ENCODE data around the gene SEMA3A. TPM values are rescaled to one million over a fixed set of nuclear protein-coding genes. Genes with fewer than 3 reads are reported as not detected.

SEMA3A gene
- total RNA-seq, 1 experiment from 2014 or later: 32.2 TPM

DNA sequence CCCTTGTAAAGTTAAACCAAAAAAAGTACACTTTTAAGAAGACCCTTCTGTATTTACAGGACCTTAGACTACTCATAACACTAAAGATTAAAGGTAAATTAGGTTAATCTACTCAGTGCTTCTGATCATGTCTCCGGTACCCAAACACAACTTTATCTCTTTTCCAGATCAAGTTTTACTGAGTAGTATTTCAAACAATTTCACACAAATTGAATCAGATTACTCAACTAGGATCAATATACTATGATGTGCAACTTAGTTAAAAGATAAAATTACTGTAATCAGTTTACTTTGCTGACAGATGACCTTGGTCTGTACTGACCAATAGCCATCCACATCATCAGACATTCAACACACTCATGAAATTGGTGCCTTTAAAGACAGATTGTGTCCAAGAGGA lies 191.4 kb downstream of the SEMA3A start:
- Mint-ChIP-seq H3K36me3 (peaks cover 15% of the 10 kb centered on the region), H3K4me1 (peaks cover 24% of the 10 kb centered on the region), H3K9me3 (no peaks in the 10 kb centered on the region), H3K4me3 (no peak overlapping the region), H3K27me3 (ENCODE audit: low read depth) (no peaks in the 10 kb centered on the region), H3K27ac (peak overlapping the region; percentile 65)
- DNase-seq (ENCODE audit: low spot score) (no peak), ATAC-seq (no peak)
- TF ChIP-seq ZNF416 (CRISPR knock-in tag; IDR thresholded peaks at IDR 0.05) (no peak), RORB (CRISPR knock-in tag; IDR thresholded peaks at IDR 0.05) (no peak), ZNF138 (CRISPR knock-in tag; conservative IDR thresholded peaks at IDR 0.05) (no peak), CREM (CRISPR knock-in tag; IDR thresholded peaks at IDR 0.05) (no peak), SOX15 (CRISPR knock-in tag; IDR thresholded peaks at IDR 0.05) (no peak), ZNF396 (CRISPR knock-in tag; IDR thresholded peaks at IDR 0.05; ENCODE audit: borderline replicate concordance) (no peak)
- TF ChIP-seq, protein P1, sequence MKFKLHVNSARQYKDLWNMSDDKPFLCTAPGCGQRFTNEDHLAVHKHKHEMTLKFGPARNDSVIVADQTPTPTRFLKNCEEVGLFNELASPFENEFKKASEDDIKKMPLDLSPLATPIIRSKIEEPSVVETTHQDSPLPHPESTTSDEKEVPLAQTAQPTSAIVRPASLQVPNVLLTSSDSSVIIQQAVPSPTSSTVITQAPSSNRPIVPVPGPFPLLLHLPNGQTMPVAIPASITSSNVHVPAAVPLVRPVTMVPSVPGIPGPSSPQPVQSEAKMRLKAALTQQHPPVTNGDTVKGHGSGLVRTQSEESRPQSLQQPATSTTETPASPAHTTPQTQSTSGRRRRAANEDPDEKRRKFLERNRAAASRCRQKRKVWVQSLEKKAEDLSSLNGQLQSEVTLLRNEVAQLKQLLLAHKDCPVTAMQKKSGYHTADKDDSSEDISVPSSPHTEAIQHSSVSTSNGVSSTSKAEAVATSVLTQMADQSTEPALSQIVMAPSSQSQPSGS (CRISPR knock-in tag; IDR thresholded peaks at IDR 0.05; ENCODE audit: borderline replicate concordance, low read depth): no peak
- TF ChIP-seq, protein P2, sequence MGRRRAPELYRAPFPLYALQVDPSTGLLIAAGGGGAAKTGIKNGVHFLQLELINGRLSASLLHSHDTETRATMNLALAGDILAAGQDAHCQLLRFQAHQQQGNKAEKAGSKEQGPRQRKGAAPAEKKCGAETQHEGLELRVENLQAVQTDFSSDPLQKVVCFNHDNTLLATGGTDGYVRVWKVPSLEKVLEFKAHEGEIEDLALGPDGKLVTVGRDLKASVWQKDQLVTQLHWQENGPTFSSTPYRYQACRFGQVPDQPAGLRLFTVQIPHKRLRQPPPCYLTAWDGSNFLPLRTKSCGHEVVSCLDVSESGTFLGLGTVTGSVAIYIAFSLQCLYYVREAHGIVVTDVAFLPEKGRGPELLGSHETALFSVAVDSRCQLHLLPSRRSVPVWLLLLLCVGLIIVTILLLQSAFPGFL (CRISPR knock-in tag; IDR thresholded peaks at IDR 0.05; ENCODE audit: borderline replicate concordance): no peak
- TF ChIP-seq, protein P3, sequence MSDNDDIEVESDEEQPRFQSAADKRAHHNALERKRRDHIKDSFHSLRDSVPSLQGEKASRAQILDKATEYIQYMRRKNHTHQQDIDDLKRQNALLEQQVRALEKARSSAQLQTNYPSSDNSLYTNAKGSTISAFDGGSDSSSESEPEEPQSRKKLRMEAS (CRISPR knock-in tag; IDR thresholded peaks at IDR 0.05): no peak
- TF ChIP-seq, protein P4, sequence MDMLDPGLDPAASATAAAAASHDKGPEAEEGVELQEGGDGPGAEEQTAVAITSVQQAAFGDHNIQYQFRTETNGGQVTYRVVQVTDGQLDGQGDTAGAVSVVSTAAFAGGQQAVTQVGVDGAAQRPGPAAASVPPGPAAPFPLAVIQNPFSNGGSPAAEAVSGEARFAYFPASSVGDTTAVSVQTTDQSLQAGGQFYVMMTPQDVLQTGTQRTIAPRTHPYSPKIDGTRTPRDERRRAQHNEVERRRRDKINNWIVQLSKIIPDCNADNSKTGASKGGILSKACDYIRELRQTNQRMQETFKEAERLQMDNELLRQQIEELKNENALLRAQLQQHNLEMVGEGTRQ (CRISPR knock-in tag; IDR thresholded peaks at IDR 0.05): no peak
- TF ChIP-seq, protein P5, sequence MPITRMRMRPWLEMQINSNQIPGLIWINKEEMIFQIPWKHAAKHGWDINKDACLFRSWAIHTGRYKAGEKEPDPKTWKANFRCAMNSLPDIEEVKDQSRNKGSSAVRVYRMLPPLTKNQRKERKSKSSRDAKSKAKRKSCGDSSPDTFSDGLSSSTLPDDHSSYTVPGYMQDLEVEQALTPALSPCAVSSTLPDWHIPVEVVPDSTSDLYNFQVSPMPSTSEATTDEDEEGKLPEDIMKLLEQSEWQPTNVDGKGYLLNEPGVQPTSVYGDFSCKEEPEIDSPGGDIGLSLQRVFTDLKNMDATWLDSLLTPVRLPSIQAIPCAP (CRISPR knock-in tag; IDR thresholded peaks at IDR 0.05): no peak
- TF ChIP-seq, protein P6, sequence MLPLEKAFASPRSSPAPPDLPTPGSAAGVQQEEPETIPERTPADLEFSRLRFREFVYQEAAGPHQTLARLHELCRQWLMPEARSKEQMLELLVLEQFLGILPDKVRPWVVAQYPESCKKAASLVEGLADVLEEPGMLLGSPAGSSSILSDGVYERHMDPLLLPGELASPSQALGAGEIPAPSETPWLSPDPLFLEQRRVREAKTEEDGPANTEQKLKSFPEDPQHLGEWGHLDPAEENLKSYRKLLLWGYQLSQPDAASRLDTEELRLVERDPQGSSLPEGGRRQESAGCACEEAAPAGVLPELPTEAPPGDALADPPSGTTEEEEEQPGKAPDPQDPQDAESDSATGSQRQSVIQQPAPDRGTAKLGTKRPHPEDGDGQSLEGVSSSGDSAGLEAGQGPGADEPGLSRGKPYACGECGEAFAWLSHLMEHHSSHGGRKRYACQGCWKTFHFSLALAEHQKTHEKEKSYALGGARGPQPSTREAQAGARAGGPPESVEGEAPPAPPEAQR (CRISPR knock-in tag; IDR thresholded peaks at IDR 0.05): no peak
- TF ChIP-seq, protein P7, sequence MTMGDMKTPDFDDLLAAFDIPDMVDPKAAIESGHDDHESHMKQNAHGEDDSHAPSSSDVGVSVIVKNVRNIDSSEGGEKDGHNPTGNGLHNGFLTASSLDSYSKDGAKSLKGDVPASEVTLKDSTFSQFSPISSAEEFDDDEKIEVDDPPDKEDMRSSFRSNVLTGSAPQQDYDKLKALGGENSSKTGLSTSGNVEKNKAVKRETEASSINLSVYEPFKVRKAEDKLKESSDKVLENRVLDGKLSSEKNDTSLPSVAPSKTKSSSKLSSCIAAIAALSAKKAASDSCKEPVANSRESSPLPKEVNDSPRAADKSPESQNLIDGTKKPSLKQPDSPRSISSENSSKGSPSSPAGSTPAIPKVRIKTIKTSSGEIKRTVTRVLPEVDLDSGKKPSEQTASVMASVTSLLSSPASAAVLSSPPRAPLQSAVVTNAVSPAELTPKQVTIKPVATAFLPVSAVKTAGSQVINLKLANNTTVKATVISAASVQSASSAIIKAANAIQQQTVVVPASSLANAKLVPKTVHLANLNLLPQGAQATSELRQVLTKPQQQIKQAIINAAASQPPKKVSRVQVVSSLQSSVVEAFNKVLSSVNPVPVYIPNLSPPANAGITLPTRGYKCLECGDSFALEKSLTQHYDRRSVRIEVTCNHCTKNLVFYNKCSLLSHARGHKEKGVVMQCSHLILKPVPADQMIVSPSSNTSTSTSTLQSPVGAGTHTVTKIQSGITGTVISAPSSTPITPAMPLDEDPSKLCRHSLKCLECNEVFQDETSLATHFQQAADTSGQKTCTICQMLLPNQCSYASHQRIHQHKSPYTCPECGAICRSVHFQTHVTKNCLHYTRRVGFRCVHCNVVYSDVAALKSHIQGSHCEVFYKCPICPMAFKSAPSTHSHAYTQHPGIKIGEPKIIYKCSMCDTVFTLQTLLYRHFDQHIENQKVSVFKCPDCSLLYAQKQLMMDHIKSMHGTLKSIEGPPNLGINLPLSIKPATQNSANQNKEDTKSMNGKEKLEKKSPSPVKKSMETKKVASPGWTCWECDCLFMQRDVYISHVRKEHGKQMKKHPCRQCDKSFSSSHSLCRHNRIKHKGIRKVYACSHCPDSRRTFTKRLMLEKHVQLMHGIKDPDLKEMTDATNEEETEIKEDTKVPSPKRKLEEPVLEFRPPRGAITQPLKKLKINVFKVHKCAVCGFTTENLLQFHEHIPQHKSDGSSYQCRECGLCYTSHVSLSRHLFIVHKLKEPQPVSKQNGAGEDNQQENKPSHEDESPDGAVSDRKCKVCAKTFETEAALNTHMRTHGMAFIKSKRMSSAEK (CRISPR knock-in tag; IDR thresholded peaks at IDR 0.05; ENCODE audit: borderline replicate concordance): no peak
- TF ChIP-seq, protein P8, sequence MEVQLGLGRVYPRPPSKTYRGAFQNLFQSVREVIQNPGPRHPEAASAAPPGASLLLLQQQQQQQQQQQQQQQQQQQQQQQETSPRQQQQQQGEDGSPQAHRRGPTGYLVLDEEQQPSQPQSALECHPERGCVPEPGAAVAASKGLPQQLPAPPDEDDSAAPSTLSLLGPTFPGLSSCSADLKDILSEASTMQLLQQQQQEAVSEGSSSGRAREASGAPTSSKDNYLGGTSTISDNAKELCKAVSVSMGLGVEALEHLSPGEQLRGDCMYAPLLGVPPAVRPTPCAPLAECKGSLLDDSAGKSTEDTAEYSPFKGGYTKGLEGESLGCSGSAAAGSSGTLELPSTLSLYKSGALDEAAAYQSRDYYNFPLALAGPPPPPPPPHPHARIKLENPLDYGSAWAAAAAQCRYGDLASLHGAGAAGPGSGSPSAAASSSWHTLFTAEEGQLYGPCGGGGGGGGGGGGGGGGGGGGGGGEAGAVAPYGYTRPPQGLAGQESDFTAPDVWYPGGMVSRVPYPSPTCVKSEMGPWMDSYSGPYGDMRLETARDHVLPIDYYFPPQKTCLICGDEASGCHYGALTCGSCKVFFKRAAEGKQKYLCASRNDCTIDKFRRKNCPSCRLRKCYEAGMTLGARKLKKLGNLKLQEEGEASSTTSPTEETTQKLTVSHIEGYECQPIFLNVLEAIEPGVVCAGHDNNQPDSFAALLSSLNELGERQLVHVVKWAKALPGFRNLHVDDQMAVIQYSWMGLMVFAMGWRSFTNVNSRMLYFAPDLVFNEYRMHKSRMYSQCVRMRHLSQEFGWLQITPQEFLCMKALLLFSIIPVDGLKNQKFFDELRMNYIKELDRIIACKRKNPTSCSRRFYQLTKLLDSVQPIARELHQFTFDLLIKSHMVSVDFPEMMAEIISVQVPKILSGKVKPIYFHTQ (CRISPR knock-in tag; IDR thresholded peaks at IDR 0.05): no peak
- POLR2A ChIA-PET: no interaction called here
- CTCF ChIA-PET: no interaction called here
